ENCODE data around the gene SCNN1G. TPM values are rescaled to one million over a fixed set of nuclear protein-coding genes. Genes with fewer than 3 reads are reported as not detected.
"Not testable (repeated sequence)": the region's sequence is repeated elsewhere in the genome, so short reads cannot be mapped to it uniquely, and the experiment has no call there.

SCNN1G gene
- total RNA-seq, 1 donor: not detected

GRCh38 chr16:23141959-23142740 lies 40.4 kb upstream of the SCNN1G start:
- DNase-seq (ENCODE audit: insufficient read length, low spot score, missing footprints): no peak
- no peak overlapping the region for H3K4me2 ChIP-seq (ENCODE audit: insufficient read depth, low read length)
- no peak for TF ChIP-seq CTCF (IDR thresholded peaks at IDR 0.05; ENCODE audit: extremely low read depth, low read depth, low read length)
- H3K36me3 ChIP-seq (ENCODE audit: insufficient read depth, low read length): no peaks in the 10 kb centered on the region
- H3K27ac ChIP-seq (ENCODE audit: low read depth, low read length): no peak overlapping the region
- peaks cover 20% of the 10 kb centered on the region for H4K20me1 ChIP-seq (ENCODE audit: insufficient read depth, low read length)
- no peaks in the 10 kb centered on the region for H3K27me3 ChIP-seq (ENCODE audit: insufficient read depth, low read length)
- no peak overlapping the region for H3K4me3 ChIP-seq (ENCODE audit: insufficient read depth, low read length)
- peaks cover 8% of the 10 kb centered on the region for H3K4me1 ChIP-seq (ENCODE audit: insufficient read depth, low read length)
- peaks cover 86% of the 10 kb centered on the region for H3K79me2 ChIP-seq (ENCODE audit: insufficient read depth, low read length)
- H3K9me3 ChIP-seq (ENCODE audit: low read depth, low read length): peaks cover under 1% of the 10 kb centered on the region
- H2AFZ ChIP-seq (ENCODE audit: low read length): no peak overlapping the region

- H2AFZ ChIP-seq (ENCODE audit: low read length): no peak overlapping the region
- H4K20me1 ChIP-seq (ENCODE audit: insufficient read depth, low read length): peaks cover 24% of the 10 kb centered on the region
- DNase-seq (ENCODE audit: insufficient read length, low spot score, missing footprints): no peak
- no peaks in the 10 kb centered on the region for H3K9me3 ChIP-seq (ENCODE audit: low read depth, low read length)
- H3K4me3 ChIP-seq (ENCODE audit: insufficient read depth, low read length): no peak overlapping the region
- H3K27me3 ChIP-seq (ENCODE audit: insufficient read depth, low read length): no peaks in the 10 kb centered on the region
- H3K4me1 ChIP-seq (ENCODE audit: insufficient read depth, low read length): peaks cover 14% of the 10 kb centered on the region
- H3K79me2 ChIP-seq (ENCODE audit: insufficient read depth, low read length): peaks cover 89% of the 10 kb centered on the region
- H3K27ac ChIP-seq (ENCODE audit: low read depth, low read length): no peak overlapping the region
- H3K4me2 ChIP-seq (ENCODE audit: insufficient read depth, low read length): no peak overlapping the region
- no peak for TF ChIP-seq CTCF (IDR thresholded peaks at IDR 0.05; ENCODE audit: extremely low read depth, low read depth, low read length)
- no peaks in the 10 kb centered on the region for H3K36me3 ChIP-seq (ENCODE audit: insufficient read depth, low read length)
Measured at GRCh38 chr16:23143391-23143790, 39.2 kb upstream of the SCNN1G start.

- not testable (repeated sequence) for H3K9me3 ChIP-seq (ENCODE audit: low read depth, low read length); DNase-seq (ENCODE audit: insufficient read length, low spot score, missing footprints); H3K4me3 ChIP-seq (ENCODE audit: insufficient read depth, low read length); H2AFZ ChIP-seq (ENCODE audit: low read length); H3K27ac ChIP-seq (ENCODE audit: low read depth, low read length); H3K27me3 ChIP-seq (ENCODE audit: insufficient read depth, low read length); H3K4me2 ChIP-seq (ENCODE audit: insufficient read depth, low read length); H3K36me3 ChIP-seq (ENCODE audit: insufficient read depth, low read length)
- peaks cover 83% of the 10 kb centered on the region for H3K79me2 ChIP-seq (ENCODE audit: insufficient read depth, low read length)
- H4K20me1 ChIP-seq (ENCODE audit: insufficient read depth, low read length): peaks cover 24% of the 10 kb centered on the region
- peaks cover 14% of the 10 kb centered on the region for H3K4me1 ChIP-seq (ENCODE audit: insufficient read depth, low read length)
Measured at GRCh38 chr16:23144393-23144792, 38.2 kb upstream of the SCNN1G start.

GRCh38 chr16:23145186-23145585 lies 37.4 kb upstream of the SCNN1G start:
- no peak overlapping the region for H2AFZ ChIP-seq (ENCODE audit: low read length)
- no peak overlapping the region for H3K4me2 ChIP-seq (ENCODE audit: insufficient read depth, low read length)
- DNase-seq (ENCODE audit: insufficient read length, low spot score, missing footprints): no peak
- no peaks in the 10 kb centered on the region for H3K36me3 ChIP-seq (ENCODE audit: insufficient read depth, low read length)
- H3K9me3 ChIP-seq (ENCODE audit: low read depth, low read length): no peaks in the 10 kb centered on the region
- no peaks in the 10 kb centered on the region for H3K27me3 ChIP-seq (ENCODE audit: insufficient read depth, low read length)
- H3K4me3 ChIP-seq (ENCODE audit: insufficient read depth, low read length): no peak overlapping the region
- H4K20me1 ChIP-seq (ENCODE audit: insufficient read depth, low read length): peaks cover 24% of the 10 kb centered on the region
- peaks cover 75% of the 10 kb centered on the region for H3K79me2 ChIP-seq (ENCODE audit: insufficient read depth, low read length)
- H3K27ac ChIP-seq (ENCODE audit: low read depth, low read length): no peak overlapping the region
- H3K4me1 ChIP-seq (ENCODE audit: insufficient read depth, low read length): peaks cover 20% of the 10 kb centered on the region
- no peak for TF ChIP-seq CTCF (IDR thresholded peaks at IDR 0.05; ENCODE audit: extremely low read depth, low read depth, low read length)
